Astrocyte of the spinal cord (primary cell): ENCODE measurements around the gene EPHX1.
"Not testable (repeated sequence)": the region's sequence is repeated elsewhere in the genome, so short reads cannot be mapped to it uniquely, and the experiment has no call there.

Experiments
- DNase-seq: peaks from one replicate; pipeline ENCODE4 v3.0.0; 2011; ENCODE audit warnings: low read depth, low spot score
- H3K4me3 ChIP-seq: 2 replicates; pipeline ENCODE4 v1.5.1; 2011; ENCODE audit warnings: low read depth, mild to moderate bottlenecking, low read length, moderate library complexity
- CTCF ChIP-seq: IDR thresholded peaks from 2 replicates; pipeline ENCODE4 v1.5.1; 2012; ENCODE audit warnings: low read depth, mild to moderate bottlenecking, low read length, inconsistent platforms
- in situ Hi-C: cut with HindIII; loops from 2 replicates; pipeline ENCODE4 v1.10.0; 2017; ENCODE audit warnings: low sequenced_read_pairs

The EPHX1 gene

GRCh38 chr1:225809842-225810578, at the start of gene EPHX1:
TSS of gene EPHX1 (plus strand) at chr1:225810124. CDS start at chr1:225828730, 18,606 bp downstream.
- no peak for TF ChIP-seq CTCF
- H3K4me3 ChIP-seq: peak within 1 kb of the TSS; percentile 59
- peak; percentile 88 for DNase-seq
- in situ Hi-C loops: no loop called here

DNA sequence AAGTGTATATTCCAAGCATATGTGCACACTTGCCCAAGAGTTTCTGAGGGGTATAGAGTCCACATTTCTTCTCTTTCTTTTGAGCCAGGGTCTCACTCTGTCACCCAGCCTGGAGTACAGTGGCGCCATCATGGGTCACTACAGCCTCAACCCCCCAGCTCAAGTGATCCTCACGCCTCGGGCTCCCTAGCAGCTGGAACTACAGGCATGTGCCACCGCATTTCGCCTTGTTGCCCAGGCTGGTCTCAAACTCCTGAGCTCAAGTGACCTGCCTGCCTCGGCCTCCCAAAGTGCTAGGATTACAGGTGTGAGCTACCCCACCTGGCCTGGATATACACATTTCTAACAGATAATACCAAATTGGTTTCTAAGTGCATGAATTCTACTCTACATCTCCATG, 49.4 kb upstream of the EPHX1 start:
- no peak for TF ChIP-seq CTCF
- in situ Hi-C loops: no loop called here
- no peak for DNase-seq
- H3K4me3 ChIP-seq: no peak overlapping the region

GRCh38 chr1:225761395-225761794, 48.5 kb upstream of the EPHX1 start:
- H3K4me3 ChIP-seq, DNase-seq, in situ Hi-C loops: not testable (repeated sequence)

- no peak overlapping the region for H3K4me3 ChIP-seq
- TF ChIP-seq CTCF: no peak
- in situ Hi-C loops: no loop called here
- DNase-seq: peak; percentile 66
These were observed 47.9 kb upstream of the EPHX1 start for GRCh38 chr1:225762002-225762441.

DNA sequence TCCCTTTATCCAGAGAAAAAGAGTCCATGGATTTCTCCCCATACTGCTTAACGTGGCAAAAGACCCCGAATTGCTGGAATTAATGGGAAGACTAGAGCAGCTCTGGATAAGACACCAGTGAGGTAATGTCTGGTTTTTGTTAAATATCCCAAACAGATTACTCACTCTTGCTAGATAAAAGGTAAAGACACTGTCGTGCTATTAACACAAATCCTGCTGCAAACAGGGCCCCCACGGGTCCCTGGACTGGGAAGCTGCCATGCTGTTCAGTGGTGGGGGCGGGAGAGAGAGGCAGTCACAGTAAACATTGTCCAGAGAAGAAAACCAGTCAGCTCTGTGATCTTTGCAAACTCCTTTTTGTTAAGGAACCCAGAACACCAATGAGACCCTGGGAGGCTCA, 47.5 kb upstream of the EPHX1 start:
- in situ Hi-C loops: no loop called here
- TF ChIP-seq CTCF: no peak
- H3K4me3 ChIP-seq: no peak overlapping the region
- DNase-seq: peak; percentile 75

- TF ChIP-seq CTCF: no peak
- peak; percentile 77 for DNase-seq
- no peak overlapping the region for H3K4me3 ChIP-seq
- in situ Hi-C loops: no loop called here
These were observed 46.0 kb upstream of the EPHX1 start for GRCh38 chr1:225763716-225764548.
